Measurements from ENCODE around the gene CD99. TPM values are rescaled to one million over a fixed set of nuclear protein-coding genes. Genes with fewer than 3 reads are reported as not detected.
A peak's percentile ranks its signal among the peaks of the same experiment; 100 is the strongest.
"Not testable (repeated sequence)": the region's sequence is repeated elsewhere in the genome, so short reads cannot be mapped to it uniquely, and the experiment has no call there.

Gene CD99
- total RNA-seq, 1 donor from 2014 or later: 317 TPM

DNA sequence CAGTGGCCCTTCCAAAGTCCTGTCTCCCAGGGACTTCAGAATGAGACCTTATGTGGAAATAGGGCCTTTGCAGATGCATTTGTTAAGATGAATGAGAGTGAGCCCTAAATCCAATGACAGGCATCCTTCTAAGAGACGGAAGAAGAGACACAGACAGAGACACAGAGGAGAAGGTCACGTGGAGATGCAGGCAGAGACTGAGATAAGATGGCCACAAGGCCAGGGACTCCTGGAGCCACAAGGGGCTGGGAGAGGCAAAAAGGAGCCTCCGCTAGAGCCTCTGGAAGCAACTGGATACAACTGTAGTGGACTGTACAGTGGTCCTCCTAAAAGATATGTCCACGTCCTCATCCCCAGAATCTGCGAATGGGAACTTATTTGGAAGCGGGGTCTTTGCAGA is 19.0 kb upstream of the CD99 start:
- ATAC-seq (no peak), DNase-seq (ENCODE audit: low spot score) (peak; percentile 9)
- intact Hi-C loops (cut with DNase I): no loop called here

DNA sequence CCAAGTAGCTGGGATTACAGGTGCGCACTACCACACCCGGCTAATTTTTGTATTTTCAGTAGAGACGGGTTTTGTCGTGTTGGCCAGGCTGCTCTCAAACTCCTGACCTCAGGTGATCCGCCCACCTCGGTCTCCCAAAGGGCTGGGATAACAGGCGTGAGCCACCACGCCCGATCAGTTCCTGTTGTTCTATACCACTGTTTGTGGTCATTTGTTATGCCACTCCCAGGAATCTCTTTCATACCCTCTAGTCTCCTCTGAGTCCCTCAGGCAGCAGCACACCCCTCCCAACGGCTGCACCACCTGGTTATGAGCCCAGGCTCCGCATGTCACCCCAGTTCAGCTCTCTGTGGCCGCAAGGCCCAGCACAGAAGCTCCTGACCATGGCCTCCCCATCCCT is 17.5 kb upstream of the CD99 start:
- ATAC-seq (no peak), DNase-seq (ENCODE audit: low spot score) (peak; percentile 13)
- intact Hi-C loops (cut with DNase I): no loop called here

DNA sequence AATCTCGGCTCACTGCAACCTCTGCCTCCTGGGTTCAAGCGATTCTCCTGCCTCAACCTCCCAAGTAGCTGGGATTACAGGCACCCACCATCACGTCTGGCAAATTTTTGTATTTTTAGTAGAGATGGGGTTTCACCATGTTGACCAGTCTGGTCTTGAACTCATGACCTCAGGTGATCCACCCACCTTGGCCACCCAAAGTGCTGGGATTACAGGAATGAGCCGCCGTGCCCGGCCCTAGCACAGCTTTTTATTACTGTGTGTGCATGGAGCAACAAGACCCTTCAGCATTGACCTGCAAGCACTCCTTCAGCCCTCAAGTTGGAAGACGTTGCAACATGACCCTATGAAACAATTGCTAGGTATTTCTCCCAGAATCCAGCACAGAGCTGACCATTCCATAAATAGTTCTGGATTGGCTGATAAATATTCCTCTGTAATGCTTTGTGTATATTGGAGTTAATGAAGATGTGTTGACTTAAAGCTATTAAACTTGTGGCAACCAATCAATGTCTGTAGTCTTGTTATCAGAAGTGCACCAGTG is 15.4 kb upstream of the CD99 start:
- ATAC-seq; intact Hi-C loops (cut with DNase I); DNase-seq (ENCODE audit: low spot score): not testable (repeated sequence)

DNA sequence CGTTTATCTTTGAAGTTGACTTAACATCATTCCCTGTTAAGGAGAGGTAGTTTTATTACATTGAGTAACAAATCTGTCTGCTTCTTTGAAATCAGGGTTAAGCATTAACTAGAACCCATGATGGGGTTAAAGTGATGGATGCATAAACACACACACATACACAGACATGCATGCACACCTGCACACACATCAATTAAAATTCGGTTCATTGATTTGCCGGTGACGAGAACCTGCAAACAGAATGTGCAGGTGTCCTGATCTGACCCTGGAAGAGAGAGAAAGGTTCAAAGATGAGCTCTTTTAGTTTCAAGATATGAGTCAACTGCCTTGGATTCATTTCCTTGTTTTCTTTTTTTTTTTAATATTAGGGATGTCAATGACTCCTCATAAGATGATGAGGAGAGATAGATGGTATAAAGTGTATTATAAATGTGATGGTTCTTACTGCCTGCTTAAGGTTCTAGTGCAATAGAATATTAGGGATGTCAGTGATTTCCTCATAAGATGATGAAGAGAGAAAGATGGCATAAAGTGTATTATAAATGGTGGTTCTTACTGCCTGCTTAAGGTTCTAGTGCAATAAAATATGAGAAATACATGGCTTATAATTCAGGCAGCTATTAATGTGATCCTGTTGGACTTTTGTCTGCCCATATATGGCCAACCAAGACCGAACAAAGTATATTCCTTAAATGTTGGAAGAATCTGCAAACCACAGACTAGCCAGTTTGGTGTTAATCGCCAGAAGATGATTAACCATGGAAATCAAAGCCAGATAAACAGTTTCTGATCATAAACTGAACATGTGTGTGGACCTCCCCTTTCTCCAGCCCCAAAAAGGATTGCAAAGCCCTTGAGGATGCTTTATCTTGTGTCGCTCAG is 14.1 kb upstream of the CD99 start:
- intact Hi-C loops (cut with DNase I): no loop called here
- ATAC-seq (no peak), DNase-seq (ENCODE audit: low spot score) (no peak)

DNA sequence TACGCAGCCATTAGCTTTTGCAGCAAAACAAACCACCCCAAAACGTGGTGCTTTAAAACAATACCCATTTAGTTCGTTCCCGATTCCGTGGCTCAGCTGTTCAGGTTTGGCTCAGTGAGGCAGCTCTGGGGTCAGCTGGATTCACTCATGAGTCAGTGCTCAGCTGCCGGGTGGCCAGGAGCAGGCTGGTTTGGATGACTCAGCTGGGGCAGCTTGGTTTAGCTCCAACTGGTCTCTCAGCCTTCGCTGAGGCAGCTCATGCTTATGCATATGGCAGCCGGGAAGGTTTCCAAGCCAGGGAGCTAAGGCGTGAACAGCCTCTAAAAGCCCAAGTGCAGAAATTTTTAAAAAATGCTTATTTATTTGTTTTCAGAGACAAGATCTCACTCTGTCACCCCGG is 13.3 kb upstream of the CD99 start:
- ATAC-seq (peak; percentile 93), DNase-seq (ENCODE audit: low spot score) (peak; percentile 77)
- intact Hi-C loops (cut with DNase I): no loop called here

DNA sequence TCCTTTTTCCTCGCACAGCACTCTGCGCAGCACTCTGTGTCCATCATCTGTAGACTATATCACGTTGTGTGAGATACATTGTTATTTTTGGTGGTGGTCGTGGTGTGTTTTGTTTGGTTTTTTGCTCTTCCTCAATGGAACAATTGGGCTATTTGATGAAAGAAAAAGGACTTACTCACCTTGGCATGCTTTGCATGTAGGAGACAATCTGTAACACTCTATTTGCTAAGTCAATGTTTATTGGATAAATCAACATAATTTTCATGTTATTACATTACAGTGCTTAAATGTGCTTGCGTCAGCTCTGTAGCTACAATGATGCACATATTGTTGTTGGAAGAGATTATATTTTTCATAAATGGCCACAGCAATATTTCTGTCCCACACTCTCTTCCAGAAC is 12.5 kb upstream of the CD99 start:
- intact Hi-C loops (cut with DNase I): no loop called here
- ATAC-seq: no peak
- DNase-seq (ENCODE audit: low spot score): no peak

DNA sequence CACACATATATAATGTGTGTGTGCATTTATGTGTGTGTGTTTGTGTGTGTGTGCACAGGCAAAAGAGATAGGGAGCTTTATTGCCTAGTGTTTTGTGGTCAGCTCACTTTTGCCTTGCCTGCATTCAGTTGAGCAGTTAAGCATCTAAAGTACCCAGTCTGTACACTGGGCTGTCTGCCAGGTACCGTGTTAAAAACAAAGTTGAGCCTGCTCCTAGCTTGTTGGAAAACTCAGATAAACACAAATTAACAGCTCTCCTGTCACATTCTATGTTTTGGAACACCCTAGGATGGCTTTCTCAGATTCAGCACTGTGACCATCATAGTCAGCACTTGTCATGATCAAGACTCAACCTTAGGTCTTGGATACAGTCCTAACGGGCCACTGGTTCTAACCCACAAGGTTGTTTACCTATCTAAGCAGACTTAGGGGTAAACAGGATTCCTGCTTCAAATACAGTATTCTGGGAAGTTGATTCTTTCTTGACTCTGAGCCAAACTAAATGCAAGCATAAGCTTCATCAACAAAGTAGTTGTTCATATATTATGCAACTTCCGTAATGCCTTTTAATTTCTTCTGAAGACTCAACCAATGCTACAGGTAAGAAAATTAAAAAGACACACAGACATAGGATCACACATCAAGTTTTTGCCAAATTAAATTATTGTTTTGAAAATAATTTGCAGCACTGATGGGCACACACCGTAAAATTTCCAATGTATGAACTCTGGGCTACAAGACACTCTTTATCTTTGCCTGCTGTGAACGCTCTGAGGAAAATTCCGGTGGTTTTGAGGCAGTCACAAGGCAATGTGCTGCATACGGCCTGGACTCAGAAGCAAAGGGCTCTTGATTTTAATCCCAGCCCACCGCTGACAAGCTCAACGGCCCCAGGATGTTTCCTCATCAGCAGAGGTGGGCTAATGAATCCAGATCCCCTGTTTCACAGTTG is 11.3 kb upstream of the CD99 start:
- ATAC-seq (no peak), DNase-seq (ENCODE audit: low spot score) (no peak)
- intact Hi-C loops (cut with DNase I): no loop called here

DNA sequence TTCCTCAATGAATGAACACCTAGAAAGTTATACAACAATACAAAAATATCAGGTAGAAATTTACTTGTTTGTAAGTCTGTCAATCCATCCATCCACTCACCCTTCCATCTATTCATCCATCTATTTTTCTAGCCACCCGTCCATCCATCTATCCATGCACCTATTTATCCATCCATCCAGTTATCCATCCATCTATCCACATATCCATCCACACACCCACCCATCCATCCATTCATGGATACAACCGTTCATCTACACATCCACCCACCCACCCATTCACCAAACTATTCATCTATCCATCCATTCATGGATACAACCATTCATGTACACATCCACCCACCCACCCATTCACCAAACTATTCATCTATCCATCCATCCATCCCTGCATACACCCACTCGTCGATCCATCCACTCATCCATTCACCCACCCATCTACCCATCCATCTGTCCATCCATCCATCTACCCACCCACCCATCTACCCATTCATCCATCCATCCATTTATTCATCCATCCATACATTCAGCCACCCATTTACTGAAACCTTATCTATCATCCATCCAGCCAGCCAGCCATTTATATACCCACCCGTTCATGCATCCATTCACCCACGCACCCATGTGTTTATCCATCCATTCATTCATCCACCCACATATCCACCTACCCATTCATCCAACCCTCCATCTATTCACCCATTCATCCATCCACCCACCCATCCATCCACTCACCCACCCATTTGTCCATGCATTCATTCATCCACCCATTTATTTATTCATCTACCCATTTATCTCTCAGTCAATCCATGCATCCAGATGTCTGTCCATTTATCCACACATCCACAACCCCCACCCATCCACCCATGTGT is 10.4 kb upstream of the CD99 start:
- intact Hi-C loops (cut with DNase I): no loop called here
- ATAC-seq (no peak), DNase-seq (ENCODE audit: low spot score) (no peak)

DNA sequence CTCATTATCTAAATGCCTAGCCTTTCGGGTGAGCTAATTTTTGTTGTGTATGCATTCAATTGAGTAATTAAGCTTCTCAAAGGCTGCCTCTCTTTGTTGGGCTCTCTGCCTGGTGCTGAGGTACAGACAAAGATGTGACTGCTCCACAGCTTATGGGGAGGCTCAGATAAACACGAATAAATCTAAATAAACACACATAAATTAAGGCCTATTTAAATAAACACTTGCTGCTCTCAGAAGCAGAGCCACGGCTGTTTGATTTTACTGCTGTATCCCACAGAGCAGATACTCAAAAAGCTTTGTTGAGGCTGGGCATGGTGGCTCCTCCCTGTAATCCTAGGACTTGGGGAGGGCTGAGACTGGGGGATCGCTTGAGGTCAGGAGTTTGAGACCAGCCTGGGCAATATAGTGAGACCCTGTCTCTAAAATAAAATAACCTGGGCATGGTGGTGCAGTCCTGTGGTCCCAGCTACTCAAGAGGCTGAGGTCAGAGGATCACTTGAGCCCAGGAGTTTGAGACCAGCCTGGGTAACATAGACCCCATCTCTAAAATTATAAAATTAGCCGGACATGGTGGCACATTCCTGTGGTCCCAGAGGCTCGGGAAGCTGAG is 8.4 kb upstream of the CD99 start:
- no peak for DNase-seq (ENCODE audit: low spot score)
- intact Hi-C loops (cut with DNase I): no loop called here
- no peak for ATAC-seq

DNA sequence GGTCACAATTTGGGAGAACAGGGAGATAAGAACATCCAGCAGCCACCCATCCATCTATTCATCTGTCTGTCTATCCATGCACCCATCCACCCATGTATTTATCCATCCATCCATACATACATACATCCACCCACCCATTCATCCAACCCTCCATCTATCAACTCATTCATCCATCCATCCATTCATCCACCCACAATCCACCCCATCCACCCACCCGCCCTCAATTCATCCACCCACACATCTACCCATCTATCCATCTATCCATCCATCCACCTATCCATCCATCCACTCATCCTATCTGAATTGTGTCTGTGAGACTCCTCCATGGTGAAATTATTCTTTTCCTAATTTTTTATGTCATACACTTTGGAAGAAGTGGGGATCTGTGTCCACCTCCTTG is 6.8 kb upstream of the CD99 start:
- ATAC-seq (no peak), DNase-seq (ENCODE audit: low spot score) (no peak)
- intact Hi-C loops (cut with DNase I): no loop called here

DNA sequence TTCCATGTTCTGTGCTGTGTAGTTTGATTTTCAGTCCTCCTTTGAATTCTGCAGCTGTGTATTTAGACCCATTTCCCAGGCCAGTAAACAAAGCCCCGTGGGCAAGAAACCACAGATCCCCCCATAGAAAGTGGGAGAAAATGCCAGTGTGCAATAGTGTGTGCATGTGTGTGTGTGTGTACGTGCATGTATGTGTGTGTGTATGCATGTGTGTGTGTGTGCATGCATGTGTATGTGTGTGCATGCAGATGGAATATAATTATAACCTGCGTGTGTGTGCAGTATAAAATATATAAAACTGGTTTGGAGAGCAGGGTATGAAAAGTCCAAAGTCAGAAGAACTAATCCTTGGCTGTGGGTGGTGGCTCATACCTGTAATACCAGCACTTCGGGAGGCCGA is 5.2 kb upstream of the CD99 start:
- no peak for DNase-seq (ENCODE audit: low spot score)
- intact Hi-C loops (cut with DNase I): no loop called here
- no peak for ATAC-seq

DNA sequence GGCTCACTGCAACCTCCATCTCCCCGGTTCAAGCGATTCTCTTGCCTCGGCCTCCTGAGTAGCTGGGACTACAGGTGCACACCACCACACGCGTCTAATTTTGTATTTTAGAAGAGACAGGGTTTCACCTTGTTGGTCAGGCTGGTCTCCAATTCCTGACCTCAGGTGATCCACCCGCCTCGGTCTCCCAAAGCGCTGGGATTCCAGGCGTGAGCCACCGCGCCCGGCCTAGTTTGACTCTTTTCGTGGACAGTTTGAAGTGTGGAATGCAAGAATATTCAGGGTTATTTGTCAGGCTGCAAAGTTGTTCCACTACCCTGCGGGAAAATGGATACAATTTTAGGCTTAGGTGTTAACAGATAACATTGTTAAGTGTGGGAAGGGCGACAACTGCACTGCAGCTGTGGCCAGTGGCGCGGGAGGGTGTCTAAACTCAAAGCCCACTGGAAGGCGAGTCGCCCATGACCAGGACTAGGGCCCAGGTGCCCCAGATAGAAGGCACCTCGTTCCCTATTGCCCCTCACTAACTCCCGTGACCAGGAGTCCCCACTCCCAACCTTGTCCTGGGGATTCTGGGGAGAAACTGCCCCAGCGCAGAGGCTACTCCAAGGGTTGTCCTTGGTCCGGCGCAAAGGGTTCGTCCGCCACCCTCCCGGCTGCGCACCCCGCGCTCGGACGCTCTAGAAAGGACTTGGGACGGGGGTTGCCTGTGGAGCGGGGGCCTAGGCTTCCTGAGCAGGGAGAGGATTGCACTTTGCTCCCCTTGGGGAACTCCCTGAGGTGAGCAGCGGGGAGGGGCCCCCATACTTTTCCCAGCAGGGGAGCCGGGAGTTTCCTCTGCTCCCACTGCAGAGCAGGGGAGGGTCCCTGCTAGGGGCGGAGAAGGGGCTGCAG is 1.1 kb upstream of the CD99 start:
- ATAC-seq: peak; percentile 3
- no peak for DNase-seq (ENCODE audit: low spot score)
- intact Hi-C loops (cut with DNase I): no loop called here

DNA sequence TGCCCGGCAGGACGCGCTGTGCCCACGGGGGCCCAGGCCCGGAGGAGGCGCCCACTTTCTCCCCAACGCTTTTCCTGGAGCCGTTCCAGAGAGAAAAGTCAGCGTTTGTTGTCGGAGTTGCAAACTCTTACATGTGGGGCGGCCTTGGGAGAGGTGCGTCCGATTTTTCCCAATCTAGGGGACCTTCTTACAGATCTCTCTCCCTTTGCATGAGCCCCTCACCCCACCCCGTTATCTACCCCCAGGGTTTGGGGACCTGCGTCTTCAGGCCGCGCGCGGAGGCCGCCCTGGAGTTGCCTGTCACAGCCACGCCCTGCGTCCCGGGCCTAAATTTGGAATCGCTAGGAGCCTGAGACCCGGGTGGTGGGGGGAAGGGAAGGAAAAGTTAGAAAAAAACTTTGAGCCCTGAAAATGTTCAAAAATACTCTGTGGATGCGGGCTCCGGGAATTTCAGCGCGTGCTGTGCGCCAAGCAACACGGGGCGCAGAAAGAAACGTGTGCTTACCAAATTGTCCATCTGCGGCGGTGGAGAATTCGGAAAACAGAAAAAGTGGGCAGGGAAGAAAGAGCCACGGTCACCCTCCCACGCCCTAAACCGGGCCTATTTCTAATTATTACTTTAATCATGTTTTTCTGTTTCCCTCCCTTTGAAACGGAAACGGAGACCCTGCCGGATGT is 587 bp downstream of the CD99 start:
- peak; percentile 47 for ATAC-seq
- intact Hi-C loops (cut with DNase I): no loop called here
- peak; percentile 70 for DNase-seq (ENCODE audit: low spot score)

DNA sequence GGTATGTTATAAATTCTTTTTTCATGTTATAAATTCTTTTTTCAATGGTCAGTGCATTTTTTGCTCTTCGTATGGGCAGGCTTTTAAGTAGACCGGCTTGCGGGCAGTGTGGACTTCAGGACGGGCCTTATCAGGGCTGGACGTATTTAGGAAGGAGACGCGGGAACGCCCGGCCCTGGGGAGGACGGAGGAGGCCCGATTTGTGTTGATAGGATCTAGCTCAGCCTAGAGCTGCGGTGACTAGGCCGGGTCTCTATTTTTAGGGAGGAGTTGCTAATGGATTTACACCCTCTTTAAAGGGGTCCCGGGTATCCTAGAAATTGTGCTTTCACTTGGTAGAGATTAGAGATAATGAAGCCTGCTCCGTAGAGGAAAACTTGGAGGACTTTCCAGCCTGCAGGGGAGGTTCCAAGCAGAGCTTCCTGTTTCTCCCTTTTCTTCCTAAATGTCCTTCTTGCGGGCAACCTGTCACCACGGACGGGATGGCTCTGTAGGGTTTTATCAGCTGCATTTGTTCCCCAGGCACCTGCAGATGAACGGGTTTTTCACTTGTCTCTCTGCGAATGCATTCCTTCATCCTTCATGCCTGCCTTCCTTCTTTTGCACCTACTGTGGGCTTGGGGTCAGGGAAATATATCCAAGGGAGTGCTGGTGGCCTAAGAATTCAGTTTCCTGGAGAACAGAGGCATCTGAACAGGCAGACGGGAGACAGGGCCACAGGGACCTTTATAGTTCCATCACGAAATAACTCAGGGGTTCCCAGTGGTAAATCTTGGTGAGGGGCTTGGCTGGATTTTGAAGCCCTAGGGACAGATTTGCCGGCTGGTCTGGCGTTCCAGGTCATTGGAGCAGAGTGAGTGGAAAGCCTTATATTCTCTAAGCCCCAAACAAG is 1.4 kb downstream of the CD99 start:
- intact Hi-C loops (cut with DNase I): no loop called here
- DNase-seq (ENCODE audit: low spot score): no peak
- ATAC-seq: no peak

DNA sequence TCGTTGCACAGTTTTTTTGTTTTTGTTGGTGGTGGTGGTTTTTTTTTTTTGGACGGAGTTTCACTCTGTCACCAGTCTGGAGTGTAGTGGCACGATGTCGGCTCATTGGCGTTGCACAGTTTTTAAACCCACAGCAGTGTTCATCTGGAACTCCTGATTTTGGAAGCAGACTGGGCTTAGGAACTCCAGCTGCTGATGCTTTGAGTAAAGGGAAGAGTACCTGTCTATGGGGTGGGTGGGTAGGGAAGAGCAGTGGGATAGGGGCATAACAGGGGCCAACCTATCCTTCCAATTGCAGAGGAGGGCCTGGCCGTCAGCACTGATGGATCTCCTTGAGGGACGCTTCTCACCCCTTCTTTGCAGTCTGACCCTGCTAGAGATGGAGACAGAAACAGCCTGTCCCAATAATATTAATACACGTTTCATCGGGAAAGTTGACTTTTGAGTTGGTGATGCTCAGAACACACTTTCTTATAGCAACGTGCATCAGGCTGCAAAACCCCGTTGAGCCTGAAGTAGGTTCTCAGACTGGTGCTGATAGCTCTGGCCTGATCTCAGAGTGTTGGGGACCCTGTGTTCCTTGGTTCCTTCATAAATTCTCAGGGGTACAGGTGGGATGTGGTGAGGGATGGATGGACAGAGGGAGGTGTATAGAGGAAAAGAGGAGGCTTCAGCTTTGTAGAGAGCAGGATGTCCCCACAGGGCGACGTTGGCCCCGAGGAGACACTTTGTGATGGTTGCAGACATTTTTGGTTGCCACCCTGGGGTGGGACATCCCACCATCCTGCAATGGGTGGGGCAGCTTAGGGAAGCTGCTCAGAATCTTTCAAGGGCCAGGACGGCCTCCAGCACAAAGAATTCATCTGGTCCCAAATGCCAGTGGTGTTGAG is 2.3 kb downstream of the CD99 start:
- intact Hi-C loops (cut with DNase I): no loop called here
- ATAC-seq: no peak
- no peak for DNase-seq (ENCODE audit: low spot score)
